Hepatocyte (in vitro differentiated cells): ENCODE results near the gene TRABD. TPM values are rescaled to one million over a fixed set of nuclear protein-coding genes. Genes with fewer than 3 reads are reported as not detected.

Source experiments
- DNase-seq: peaks from one replicate; pipeline ENCODE4 v3.0.0-alpha.2; 2016; ENCODE audit warnings: low spot score
- H2AFZ ChIP-seq: fragments of 200-600 bp; sonication (generic); 2 replicates; pipeline ENCODE4 v1.6.0; 2016; ENCODE audit warnings: antibody characterized with exemption, mild to moderate bottlenecking
- H3K27ac ChIP-seq: fragments of 200-600 bp; sonication (generic); 2 replicates; pipeline ENCODE4 v1.5.1; 2016; ENCODE audit warnings: mild to moderate bottlenecking
- H3K27me3 ChIP-seq: fragments of 200-600 bp; sonication (generic); 2 replicates; pipeline ENCODE4 v1.6.1; 2016
- H3K36me3 ChIP-seq: fragments of 200-600 bp; sonication (generic); replicated peaks from 2 replicates; pipeline ENCODE4 v1.5.1; 2016; ENCODE audit warnings: low read depth; ENCODE audit not compliant: insufficient read depth
- H3K4me1 ChIP-seq: fragments of 200-600 bp; sonication (generic); 2 replicates; pipeline ENCODE4 v1.5.1; 2016; ENCODE audit warnings: mild to moderate bottlenecking, moderate library complexity; ENCODE audit not compliant: insufficient read depth
- H3K4me2 ChIP-seq: fragments of 200-600 bp; sonication (generic); 2 replicates; pipeline ENCODE4 v1.6.0; 2016
- H3K4me3 ChIP-seq: fragments of 200-600 bp; sonication (generic); 2 replicates; pipeline ENCODE4 v1.5.1; 2016; ENCODE audit warnings: mild to moderate bottlenecking
- H3K79me2 ChIP-seq: fragments of 200-600 bp; sonication (generic); 2 replicates; pipeline ENCODE4 v1.6.0; 2017; ENCODE audit warnings: mild to moderate bottlenecking
- H3K9me2 ChIP-seq: fragments of 200-600 bp; sonication (generic); replicated peaks from 2 replicates; pipeline ENCODE4 v1.6.0; 2017; ENCODE audit warnings: mild to moderate bottlenecking; ENCODE audit not compliant: insufficient read depth
- H3K9me3 ChIP-seq: fragments of 200-600 bp; sonication (generic); 2 replicates; pipeline ENCODE4 v1.5.1; 2016; ENCODE audit warnings: low read depth, mild to moderate bottlenecking
- H4K20me1 ChIP-seq: fragments of 200-600 bp; sonication (generic); 2 replicates; pipeline ENCODE4 v1.6.0; 2016; ENCODE audit warnings: mild to moderate bottlenecking; ENCODE audit not compliant: insufficient read depth, poor library complexity, severe bottlenecking
- EZH2 ChIP-seq: fragments of 200-600 bp; sonication (generic); IDR thresholded peaks from 2 replicates; pipeline ENCODE4 v1.6.1; 2016; ENCODE audit warnings: antibody characterized with exemption, mild to moderate bottlenecking, borderline replicate concordance
- EZH2phosphoT487 ChIP-seq: fragments of 200-600 bp; sonication (generic); IDR thresholded peaks from one replicate; pipeline ENCODE4 v1.6.1; 2018; ENCODE audit warnings: antibody characterized with exemption, mild to moderate bottlenecking, low read depth, moderate library complexity; ENCODE audit not compliant: unreplicated experiment, severe bottlenecking
- WGBS: methylation state at CpG from one replicate; pipeline ENCODE4 v1.1.6; 2016; ENCODE audit warnings: low lambda C conversion rate; ENCODE audit errors: missing lambda C conversion rate; 5-methylcytosine and 5-hydroxymethylcytosine counted together
- polyA plus RNA-seq: library from polyadenylated mRNA; unstranded; fragments of >200 nt; fragmentation: Nextera tagmentation; extraction: Ambion mirVana; gene quantifications from 2 replicates; pipeline ENCODE4 v1.2.1, GENCODE V29; 2016
- total RNA-seq: library from RNA; depleted of rRNA; stranded (reverse); fragments of >200 nt; gene quantifications from 2 replicates; pipeline ENCODE4 v1.2.3, GENCODE V29; 2014
- TF ChIP-seq, protein P1 (sequence below): fragments of 200-600 bp; sonication (generic); IDR thresholded peaks from 2 replicates; pipeline ENCODE4 v1.5.1; 2016; ENCODE audit warnings: antibody characterized with exemption, mild to moderate bottlenecking; ENCODE audit not compliant: poor library complexity

TRABD gene
- total and polyA plus RNA-seq, 2 experiments from 2014 or later = 25.9 to 62.3 TPM

DNA sequence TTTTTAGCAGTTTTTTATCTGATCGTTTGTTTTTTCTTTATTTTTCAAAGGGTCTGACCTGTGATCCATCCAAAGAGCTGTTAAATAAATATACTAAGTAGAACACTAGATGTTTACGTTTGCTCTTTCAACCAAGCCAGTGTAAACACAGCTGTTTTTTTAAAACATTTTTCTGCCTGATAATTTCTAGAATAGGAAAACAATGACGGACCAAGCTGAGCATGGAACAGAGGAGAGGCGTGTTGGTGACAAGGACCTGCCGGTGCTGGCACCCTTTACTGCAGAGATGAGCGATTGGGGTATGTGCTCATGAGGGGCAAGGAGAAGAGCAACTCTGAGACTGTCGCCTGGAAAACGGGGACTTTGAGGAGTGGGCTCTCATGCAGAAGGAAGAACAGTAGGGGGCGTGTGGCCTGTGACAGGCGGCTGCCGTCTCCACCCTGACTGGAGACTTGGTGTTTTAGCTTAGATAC is 43.8 kb upstream of the TRABD start:
- Histone ChIP-seq H3K36me3 (no peaks in the 10 kb centered on the region), H3K4me1 (peaks cover 21% of the 10 kb centered on the region), H3K79me2 (no peaks in the 10 kb centered on the region), H3K27me3 (no peaks in the 10 kb centered on the region), H2AFZ (no peak overlapping the region), H4K20me1 (no peaks in the 10 kb centered on the region), H3K4me3 (no peak overlapping the region), H3K9me3 (no peaks in the 10 kb centered on the region), H3K4me2 (no peak overlapping the region), H3K9me2 (no peaks in the 10 kb centered on the region), H3K27ac (no peak overlapping the region)
- TF ChIP-seq, protein P1, sequence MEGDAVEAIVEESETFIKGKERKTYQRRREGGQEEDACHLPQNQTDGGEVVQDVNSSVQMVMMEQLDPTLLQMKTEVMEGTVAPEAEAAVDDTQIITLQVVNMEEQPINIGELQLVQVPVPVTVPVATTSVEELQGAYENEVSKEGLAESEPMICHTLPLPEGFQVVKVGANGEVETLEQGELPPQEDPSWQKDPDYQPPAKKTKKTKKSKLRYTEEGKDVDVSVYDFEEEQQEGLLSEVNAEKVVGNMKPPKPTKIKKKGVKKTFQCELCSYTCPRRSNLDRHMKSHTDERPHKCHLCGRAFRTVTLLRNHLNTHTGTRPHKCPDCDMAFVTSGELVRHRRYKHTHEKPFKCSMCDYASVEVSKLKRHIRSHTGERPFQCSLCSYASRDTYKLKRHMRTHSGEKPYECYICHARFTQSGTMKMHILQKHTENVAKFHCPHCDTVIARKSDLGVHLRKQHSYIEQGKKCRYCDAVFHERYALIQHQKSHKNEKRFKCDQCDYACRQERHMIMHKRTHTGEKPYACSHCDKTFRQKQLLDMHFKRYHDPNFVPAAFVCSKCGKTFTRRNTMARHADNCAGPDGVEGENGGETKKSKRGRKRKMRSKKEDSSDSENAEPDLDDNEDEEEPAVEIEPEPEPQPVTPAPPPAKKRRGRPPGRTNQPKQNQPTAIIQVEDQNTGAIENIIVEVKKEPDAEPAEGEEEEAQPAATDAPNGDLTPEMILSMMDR = peak; percentile 25
- no peak for TF ChIP-seq EZH2
- DNase-seq = no peak
- 24% methylated on average over 11 of the region's 11 CpGs for WGBS

- Histone ChIP-seq H2AFZ (no peak overlapping the region), H4K20me1 (no peaks in the 10 kb centered on the region), H3K36me3 (no peaks in the 10 kb centered on the region), H3K9me3 (no peaks in the 10 kb centered on the region), H3K4me1 (peaks cover 24% of the 10 kb centered on the region), H3K27me3 (no peaks in the 10 kb centered on the region), H3K4me3 (no peak overlapping the region), H3K9me2 (no peaks in the 10 kb centered on the region), H3K27ac (no peak overlapping the region), H3K4me2 (no peak overlapping the region), H3K79me2 (no peaks in the 10 kb centered on the region)
- WGBS = 83% methylated on average over 7 of the region's 7 CpGs
- no peak for DNase-seq
- TF ChIP-seq EZH2 = no peak
- TF ChIP-seq EZH2phosphoT487 = no peak
These were observed 42.6 kb upstream of the TRABD start for GRCh38 chr22:50143096-50143495.

DNA sequence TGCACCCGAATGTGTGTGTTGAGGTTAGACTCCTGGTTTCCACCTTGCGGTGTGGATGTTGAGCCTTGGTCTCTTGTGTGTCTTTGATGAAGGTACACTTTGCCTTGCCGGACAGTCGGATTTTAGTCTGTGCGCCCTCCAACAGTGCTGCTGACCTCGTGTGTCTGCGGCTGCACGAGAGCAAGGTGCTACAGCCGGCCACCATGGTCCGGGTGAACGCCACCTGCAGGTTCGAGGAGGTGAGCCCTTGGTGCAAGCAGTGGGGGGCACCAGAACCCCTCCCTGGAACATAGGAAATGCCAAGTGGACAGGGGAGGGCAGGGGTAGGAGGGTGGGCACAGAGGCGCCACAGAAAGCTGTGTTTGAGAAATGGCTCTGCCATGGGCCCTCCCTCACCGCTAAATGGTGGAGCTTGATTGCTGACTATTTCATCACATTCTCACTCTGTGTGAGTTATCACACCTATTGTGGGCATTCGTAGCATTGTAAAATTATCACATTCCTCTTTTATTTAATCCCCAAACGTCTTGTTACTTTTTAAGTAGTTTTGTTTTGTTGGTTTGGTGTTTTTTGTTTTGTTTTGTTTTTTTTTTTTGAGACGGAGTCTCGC is 41.6 kb upstream of the TRABD start:
- no peak overlapping the region for H3K4me3 ChIP-seq
- no peak overlapping the region for H3K27ac ChIP-seq
- H3K9me3 ChIP-seq = no peaks in the 10 kb centered on the region
- WGBS = 90% methylated on average over 18 of the region's 18 CpGs
- no peaks in the 10 kb centered on the region for H3K79me2 ChIP-seq
- H3K4me2 ChIP-seq = no peak overlapping the region
- H3K36me3 ChIP-seq = no peaks in the 10 kb centered on the region
- no peak for DNase-seq
- no peak overlapping the region for H2AFZ ChIP-seq
- peaks cover 24% of the 10 kb centered on the region for H3K4me1 ChIP-seq
- H3K9me2 ChIP-seq = no peaks in the 10 kb centered on the region
- no peaks in the 10 kb centered on the region for H3K27me3 ChIP-seq
- H4K20me1 ChIP-seq = no peaks in the 10 kb centered on the region
- TF ChIP-seq, protein P1 = no peak
- TF ChIP-seq EZH2 = no peak
- TF ChIP-seq EZH2phosphoT487 = no peak

DNA sequence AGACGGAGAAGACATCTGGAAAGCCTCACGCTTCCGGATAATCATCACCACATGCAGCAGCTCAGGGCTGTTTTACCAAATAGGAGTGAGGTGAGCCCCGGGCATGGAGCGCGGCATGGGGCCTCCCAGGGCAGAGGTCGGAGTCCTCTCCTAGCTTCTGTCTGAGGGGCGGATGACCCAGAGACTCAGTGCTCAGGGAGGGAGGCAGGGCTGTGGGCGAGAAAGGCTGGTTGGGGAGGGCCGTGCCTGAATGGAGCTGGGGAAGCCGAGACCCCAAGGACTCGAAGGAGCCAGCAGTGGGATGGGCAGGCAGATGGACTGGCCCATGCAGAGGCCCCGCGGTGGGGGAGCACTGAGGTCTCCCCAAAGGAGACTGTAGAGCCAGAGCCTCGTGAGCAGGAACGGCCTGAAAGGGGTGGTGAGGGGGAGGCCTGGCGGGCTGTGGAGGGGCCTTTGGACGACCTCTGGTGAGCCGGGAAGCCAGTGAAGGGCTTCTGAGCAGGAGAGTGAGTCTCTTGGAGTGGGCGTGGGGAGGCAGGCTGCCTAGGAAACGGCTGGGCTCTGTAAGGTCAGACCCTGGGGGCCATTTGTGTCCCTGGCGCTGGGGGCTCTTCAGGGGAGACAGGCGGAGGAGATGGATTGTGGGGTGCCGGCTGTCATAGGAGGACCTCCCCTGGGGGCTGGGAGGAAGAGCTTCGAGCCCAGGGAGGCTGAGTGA is 39.8 kb upstream of the TRABD start:
- no peak overlapping the region for H2AFZ ChIP-seq
- H3K9me3 ChIP-seq = no peaks in the 10 kb centered on the region
- H3K4me3 ChIP-seq = no peak overlapping the region
- H3K4me1 ChIP-seq = peaks cover 24% of the 10 kb centered on the region
- WGBS = 61% methylated on average over 20 of the region's 25 CpGs
- H3K4me2 ChIP-seq = no peak overlapping the region
- H3K9me2 ChIP-seq = no peaks in the 10 kb centered on the region
- TF ChIP-seq EZH2phosphoT487 (no peak), EZH2 (no peak)
- TF ChIP-seq, protein P1 = no peak
- no peaks in the 10 kb centered on the region for H3K79me2 ChIP-seq
- no peaks in the 10 kb centered on the region for H3K27me3 ChIP-seq
- H3K36me3 ChIP-seq = no peaks in the 10 kb centered on the region
- no peak for DNase-seq
- no peaks in the 10 kb centered on the region for H4K20me1 ChIP-seq
- H3K27ac ChIP-seq = no peak overlapping the region
